Gastroesophageal sphincter (tissue), 4 donors: ENCODE data around the gene SGMS1. TPM values are rescaled to one million over a fixed set of nuclear protein-coding genes. Genes with fewer than 3 reads are reported as not detected.

Experiments used
- ATAC-seq: fragments of 150-250 bp; one replicate; pipeline ENCODE4 v1.9.1; 2016; ENCODE audit warnings: mild to moderate bottlenecking, moderate library complexity
- H3K27ac ChIP-seq, 4 donors: fragments of 200-600 bp; sonication (generic) in 3 of 4; 1 replicate in 3 of 4; 2 replicates in 1 of 4; pipeline ENCODE4 v1.5.1; 2016 to 2019
- H3K27me3 ChIP-seq: fragments of 200-600 bp; sonication (generic); one replicate; pipeline ENCODE4 v1.5.1; 2019
- H3K36me3 ChIP-seq, 2 donors: fragments of 200-600 bp; sonication (generic); one replicate each; pipeline ENCODE4 v1.5.1; 2019; ENCODE audit warnings: control low read depth in 1 of 2
- H3K4me1 ChIP-seq, 3 donors: fragments of 200-600 bp; sonication (generic); 1 replicate in 2 of 3; 2 replicates in 1 of 3; pipeline ENCODE4 v1.5.1; 2016 to 2019; ENCODE audit warnings: control low read depth in 2 of 3
- H3K4me3 ChIP-seq, 2 donors: fragments of 200-600 bp; sonication (generic); one replicate each; pipeline ENCODE4 v1.5.1; 2019; ENCODE audit warnings: mild to moderate bottlenecking in 1 of 2, moderate library complexity in 1 of 2
- H3K9me3 ChIP-seq, 3 donors: fragments of 200-600 bp; sonication (generic); one replicate each; pipeline ENCODE4 v1.5.1; 2017 to 2019; ENCODE audit warnings: control low read depth in 2 of 3
- EP300 ChIP-seq: sonication (generic); formaldehyde crosslinking; IDR thresholded peaks from one replicate; pipeline ENCODE4 v1.6.1; 2017; ENCODE audit warnings: antibody characterized with exemption, mild to moderate bottlenecking
- POLR2A ChIP-seq, 2 donors: fragments of 450-650 bp; IDR thresholded peaks; one replicate each; pipeline ENCODE4 v1.6.1; 2017; ENCODE audit warnings: antibody characterized with exemption in 2 of 2, mild to moderate bottlenecking in 2 of 2, moderate library complexity in 1 of 2
- POLR2AphosphoS5 ChIP-seq: sonication (generic); formaldehyde crosslinking; IDR thresholded peaks from one replicate; pipeline ENCODE4 v1.6.1; 2017; ENCODE audit warnings: antibody characterized with exemption
- WGBS, 2 donors: methylation state at CpG; one replicate each; pipeline ENCODE4 v1.1.5; 2018; ENCODE audit warnings: low coverage in 1 of 2; 5-methylcytosine and 5-hydroxymethylcytosine counted together
- total RNA-seq, 4 donors: library from RNA; depleted of rRNA; stranded (reverse); fragments of >200 nt; gene quantifications; one replicate each; pipeline ENCODE4 v1.1.0, GENCODE V29; 2016
- TF ChIP-seq, protein P1 (sequence below), 4 experiments: fragments of 200-600 bp in 2 of 4; fragments of 450-650 bp in 2 of 4; sonication (generic) in 1 of 4; IDR thresholded peaks; one replicate each; pipeline ENCODE4 v1.5.1; 2017 to 2019; ENCODE audit warnings: antibody characterized with exemption in 4 of 4, mild to moderate bottlenecking in 2 of 4, moderate library complexity in 2 of 4

SGMS1 gene
- total RNA-seq, 4 donors from 2014 or later = 57.7 to 116 (median 66.1) TPM

- Histone ChIP-seq H3K27ac (no peak overlapping the region), H3K27me3 (no peaks in the 10 kb centered on the region), H3K36me3 (no peaks in the 10 kb centered on the region), H3K4me3 (no peak overlapping the region), H3K4me1 (peaks cover 19 to 75% (median 25%) of the 10 kb centered on the region in 3 donors), H3K9me3 (no peaks in the 10 kb centered on the region)
- TF ChIP-seq, protein P1, sequence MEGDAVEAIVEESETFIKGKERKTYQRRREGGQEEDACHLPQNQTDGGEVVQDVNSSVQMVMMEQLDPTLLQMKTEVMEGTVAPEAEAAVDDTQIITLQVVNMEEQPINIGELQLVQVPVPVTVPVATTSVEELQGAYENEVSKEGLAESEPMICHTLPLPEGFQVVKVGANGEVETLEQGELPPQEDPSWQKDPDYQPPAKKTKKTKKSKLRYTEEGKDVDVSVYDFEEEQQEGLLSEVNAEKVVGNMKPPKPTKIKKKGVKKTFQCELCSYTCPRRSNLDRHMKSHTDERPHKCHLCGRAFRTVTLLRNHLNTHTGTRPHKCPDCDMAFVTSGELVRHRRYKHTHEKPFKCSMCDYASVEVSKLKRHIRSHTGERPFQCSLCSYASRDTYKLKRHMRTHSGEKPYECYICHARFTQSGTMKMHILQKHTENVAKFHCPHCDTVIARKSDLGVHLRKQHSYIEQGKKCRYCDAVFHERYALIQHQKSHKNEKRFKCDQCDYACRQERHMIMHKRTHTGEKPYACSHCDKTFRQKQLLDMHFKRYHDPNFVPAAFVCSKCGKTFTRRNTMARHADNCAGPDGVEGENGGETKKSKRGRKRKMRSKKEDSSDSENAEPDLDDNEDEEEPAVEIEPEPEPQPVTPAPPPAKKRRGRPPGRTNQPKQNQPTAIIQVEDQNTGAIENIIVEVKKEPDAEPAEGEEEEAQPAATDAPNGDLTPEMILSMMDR (IDR thresholded peaks at IDR 0.05) = no peak
- TF ChIP-seq EP300 (no peak), POLR2AphosphoS5 (no peak), POLR2A (IDR thresholded peaks at IDR 0.05) (no peak)
- no peak for ATAC-seq
- WGBS, 2 donors = 80 to 81% methylated on average over 1 to 2 of the region's 2 CpGs
These were observed 22.8 kb downstream of the SGMS1 start for GRCh38 chr10:50600831-50601477.

DNA sequence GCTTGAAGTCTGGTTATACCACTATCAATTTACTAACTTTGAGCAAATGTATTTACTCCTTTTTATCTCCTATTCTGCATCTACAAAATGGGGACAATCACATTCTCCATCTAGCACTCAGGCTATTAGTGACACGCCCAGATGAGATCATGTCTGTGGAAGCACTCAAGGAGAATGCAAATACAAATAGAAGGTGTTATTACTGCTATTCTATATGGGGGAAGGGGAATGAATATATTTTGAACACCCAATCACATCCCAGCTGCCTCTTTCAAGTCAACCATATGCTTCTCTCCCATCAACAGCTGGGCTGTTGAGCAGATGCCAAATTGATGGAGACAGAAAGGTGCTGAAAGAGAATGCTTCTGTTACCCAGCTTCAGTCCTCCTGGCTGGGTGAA lies 23.5 kb downstream of the SGMS1 start:
- Histone ChIP-seq H3K27me3 (no peaks in the 10 kb centered on the region), H3K4me1 (peaks cover 14 to 69% (median 19%) of the 10 kb centered on the region in 3 donors), H3K4me3 (no peak overlapping the region), H3K36me3 (no peaks in the 10 kb centered on the region), H3K9me3 (no peaks in the 10 kb centered on the region), H3K27ac (no peak overlapping the region)
- TF ChIP-seq POLR2A (IDR thresholded peaks at IDR 0.05) (no peak), EP300 (no peak), POLR2AphosphoS5 (no peak)
- TF ChIP-seq, protein P1 (IDR thresholded peaks at IDR 0.05) = no peak
- 69 to 92% methylated on average over 1 of the region's 1 CpG for WGBS, 2 donors
- ATAC-seq = no peak

DNA sequence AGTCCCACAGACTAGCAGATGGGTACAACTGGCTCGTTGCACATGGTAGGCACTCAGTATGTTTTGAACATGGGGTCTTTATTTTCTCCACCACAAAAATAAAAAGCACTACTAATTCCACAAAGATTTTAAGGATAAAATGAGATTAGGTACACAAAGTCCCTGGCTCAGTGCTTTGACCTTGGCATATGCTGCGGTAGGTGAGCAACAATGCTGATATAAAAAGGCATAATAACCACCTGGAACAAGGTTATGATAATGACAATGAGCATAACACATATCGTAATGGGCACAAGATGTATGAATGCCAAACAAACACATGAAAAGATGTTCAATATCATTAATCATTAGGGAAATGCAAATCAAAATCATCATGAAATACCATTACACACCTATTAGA lies 26.9 kb downstream of the SGMS1 start:
- no peaks in the 10 kb centered on the region for H3K27me3 ChIP-seq
- ATAC-seq = no peak
- H3K36me3 ChIP-seq = no peaks in the 10 kb centered on the region
- H3K9me3 ChIP-seq = no peaks in the 10 kb centered on the region
- no peak overlapping the region for H3K27ac ChIP-seq
- peaks cover 4 to 42% (median 8%) of the 10 kb centered on the region in 3 donors for H3K4me1 ChIP-seq
- no peak overlapping the region for H3K4me3 ChIP-seq
- WGBS, 2 donors = 91 to 97% methylated on average over 3 of the region's 3 CpGs
- TF ChIP-seq POLR2A (IDR thresholded peaks at IDR 0.05) (no peak), POLR2AphosphoS5 (no peak), EP300 (no peak)
- TF ChIP-seq, protein P1 (IDR thresholded peaks at IDR 0.05) = no peak

GRCh38 chr10:50596456-50596855 lies 27.3 kb downstream of the SGMS1 start:
- Histone ChIP-seq H3K4me1 (peaks cover 4 to 42% (median 8%) of the 10 kb centered on the region in 3 donors), H3K4me3 (no peak overlapping the region), H3K27me3 (no peaks in the 10 kb centered on the region), H3K9me3 (no peaks in the 10 kb centered on the region), H3K27ac (no peak overlapping the region), H3K36me3 (no peaks in the 10 kb centered on the region)
- 100% methylated on average over 2 of the region's 2 CpGs for WGBS, 2 donors
- TF ChIP-seq EP300 (no peak), POLR2A (IDR thresholded peaks at IDR 0.05) (no peak)
- no peak for ATAC-seq

- TF ChIP-seq POLR2AphosphoS5 (no peak), POLR2A (IDR thresholded peaks at IDR 0.05) (no peak), EP300 (no peak)
- TF ChIP-seq, protein P1 (IDR thresholded peaks at IDR 0.05) = no peak
- Histone ChIP-seq H3K9me3 (no peaks in the 10 kb centered on the region), H3K27me3 (no peaks in the 10 kb centered on the region), H3K4me1 (peaks cover 4 to 38% (median 8%) of the 10 kb centered on the region in 3 donors), H3K36me3 (no peaks in the 10 kb centered on the region), H3K4me3 (no peak overlapping the region), H3K27ac (no peak overlapping the region)
- 82 to 92% methylated on average over 1 to 3 of the region's 3 CpGs for WGBS, 2 donors
- no peak for ATAC-seq
These were observed 28.0 kb downstream of the SGMS1 start for GRCh38 chr10:50595785-50596184.
